CD4-positive, alpha-beta memory T cell (primary cell): Measurements from ENCODE around the gene RET. TPM values are rescaled to one million over a fixed set of nuclear protein-coding genes. Genes with fewer than 3 reads are reported as not detected.

Experiments
- CTCF ChIA-PET: fragments of 350-600 bp; sonication (Branson Sonifier 250); formaldehyde crosslinking; loops from one replicate; lab custom pipeline; 2021; ENCODE audit warnings: inconsistent platforms; ENCODE audit not compliant: partially characterized antibody; lab: Charles Lee
- POLR2A ChIA-PET: fragments of 350-600 bp; sonication (Branson Sonifier 250); formaldehyde crosslinking; loops from one replicate; lab custom pipeline; 2021; ENCODE audit not compliant: partially characterized antibody; lab: Charles Lee
- DNase-seq, 5 donors: peaks; one replicate each; pipeline versions ENCODE4 v3.0.0 to v3.0.0-alpha.2; 2020 to 2022; ENCODE audit warnings: mixed read lengths in 1 of 5
- H3K27ac ChIP-seq: one replicate; pipeline ENCODE4 v1.7.0; 2013; ENCODE audit warnings: low read depth, low read length
- H3K27me3 ChIP-seq: 2 replicates; pipeline ENCODE4 v1.7.0; 2013; ENCODE audit warnings: mild to moderate bottlenecking, low read length, moderate library complexity; ENCODE audit not compliant: insufficient read depth
- H3K36me3 ChIP-seq: 2 replicates; pipeline ENCODE4 v1.7.0; 2013; ENCODE audit warnings: mild to moderate bottlenecking, low read length, moderate library complexity; ENCODE audit not compliant: insufficient read depth
- H3K4me1 ChIP-seq: 2 replicates; pipeline ENCODE4 v1.7.0; 2013; ENCODE audit warnings: mild to moderate bottlenecking, low read length, moderate library complexity; ENCODE audit not compliant: insufficient read depth
- H3K4me3 ChIP-seq, 2 donors: one replicate each; pipeline ENCODE4 v1.7.0; 2013; ENCODE audit warnings: low read length in 2 of 2, mild to moderate bottlenecking in 1 of 2
- H3K9me3 ChIP-seq, 2 donors: one replicate each; pipeline ENCODE4 v1.7.0; 2013; ENCODE audit warnings: low read length in 2 of 2, control low read depth in 1 of 2; ENCODE audit not compliant: control insufficient read depth in 1 of 2
- H3K27ac Mint-ChIP-seq, 7 donors: one replicate each; pipeline ENCODE4 v1.8.0; 2020 to 2021; ENCODE audit warnings: mixed read lengths in 7 of 7, mild to moderate bottlenecking in 6 of 7, inconsistent platforms in 3 of 7, moderate library complexity in 3 of 7
- H3K27me3 Mint-ChIP-seq, 2 donors: one replicate each; pipeline ENCODE4 v1.8.0; 2020 to 2021; ENCODE audit warnings: mixed read lengths in 2 of 2
- H3K36me3 Mint-ChIP-seq, 2 donors: one replicate each; pipeline ENCODE4 v1.8.0; 2020 to 2021; ENCODE audit warnings: mixed read lengths in 2 of 2, inconsistent platforms in 1 of 2, mild to moderate bottlenecking in 1 of 2
- H3K4me1 Mint-ChIP-seq, 4 donors: one replicate each; pipeline ENCODE4 v1.8.0; 2020 to 2021; ENCODE audit warnings: mixed read lengths in 4 of 4, mild to moderate bottlenecking in 1 of 4
- H3K4me3 Mint-ChIP-seq, 8 donors: one replicate each; pipeline ENCODE4 v1.8.0; 2020 to 2021; ENCODE audit warnings: mixed read lengths in 8 of 8, mild to moderate bottlenecking in 7 of 8, moderate library complexity in 6 of 8, inconsistent platforms in 3 of 8
- H3K9me3 Mint-ChIP-seq, 8 donors: one replicate each; pipeline ENCODE4 v1.8.0; 2020 to 2021; ENCODE audit warnings: mixed read lengths in 8 of 8, mild to moderate bottlenecking in 5 of 8, inconsistent platforms in 3 of 8, moderate library complexity in 1 of 8
- intact Hi-C: fragments of 100-400 bp; cut with micrococcal nuclease; formaldehyde crosslinking; loops from one replicate; pipeline ENCODE4 v1.15.1; 2023
- polyA plus RNA-seq, 2 donors: library from polyadenylated mRNA; unstranded; fragments of 300-500 nt; fragmentation: Illumina TruSeq; gene quantifications; one replicate each; pipeline ENCODE4 v1.2.3, GENCODE V29; 2021
- total RNA-seq, 2 experiments: library from RNA; stranded (reverse); gene quantifications; one replicate each; pipeline ENCODE4 v1.2.3, GENCODE V29; 2021

Gene RET
- total and polyA plus RNA-seq, 4 experiments from 2014 or later: not detected

- H3K4me1 ChIP-seq: no peaks in the 10 kb centered on the region
- no peak overlapping the region for H3K27ac ChIP-seq
- no peak for DNase-seq
- Mint-ChIP-seq H3K27ac (no peak overlapping the region), H3K4me1 (no peaks in the 10 kb centered on the region), H3K9me3 (no peaks in the 10 kb centered on the region), H3K36me3 (no peaks in the 10 kb centered on the region), H3K4me3 (no peak overlapping the region), H3K27me3 (peaks cover 1 to 8% of the 10 kb centered on the region in 2 donors)
- CTCF ChIA-PET: no interaction called here
- no peaks in the 10 kb centered on the region for H3K36me3 ChIP-seq
- POLR2A ChIA-PET: no interaction called here
- no peaks in the 10 kb centered on the region for H3K27me3 ChIP-seq
- H3K4me3 ChIP-seq: no peak overlapping the region
- H3K9me3 ChIP-seq: no peaks in the 10 kb centered on the region
- intact Hi-C loops: no loop called here
These were observed 6.5 kb upstream of the RET start for GRCh38 chr10:43070121-43071085.

- H3K4me1 ChIP-seq: no peaks in the 10 kb centered on the region
- Mint-ChIP-seq H3K27me3 (peaks cover 9 to 14% of the 10 kb centered on the region in 2 donors), H3K9me3 (no peaks in the 10 kb centered on the region), H3K4me3 (no peak overlapping the region), H3K36me3 (no peaks in the 10 kb centered on the region), H3K27ac (no peak overlapping the region), H3K4me1 (no peaks in the 10 kb centered on the region)
- ChIA-PET CTCF (no interaction called here), POLR2A (no interaction called here)
- intact Hi-C loops: no loop called here
- H3K9me3 ChIP-seq: no peaks in the 10 kb centered on the region
- no peak overlapping the region for H3K27ac ChIP-seq
- no peak overlapping the region for H3K4me3 ChIP-seq
- no peak for DNase-seq
- no peaks in the 10 kb centered on the region for H3K27me3 ChIP-seq
- no peaks in the 10 kb centered on the region for H3K36me3 ChIP-seq
These were observed 4.8 kb upstream of the RET start for GRCh38 chr10:43071865-43072650.

GRCh38 chr10:43073191-43073590 is 3.7 kb upstream of the RET start:
- H3K36me3 ChIP-seq: no peaks in the 10 kb centered on the region
- no peaks in the 10 kb centered on the region for H3K27me3 ChIP-seq
- CTCF ChIA-PET: no interaction called here
- DNase-seq: no peak
- no peak overlapping the region for H3K27ac ChIP-seq
- H3K4me3 ChIP-seq: no peak overlapping the region
- H3K4me3 Mint-ChIP-seq: no peak overlapping the region
- H3K9me3 ChIP-seq: no peaks in the 10 kb centered on the region
- POLR2A ChIA-PET: no interaction called here
- H3K4me1 Mint-ChIP-seq: peaks cover 0 to 6% (median 5%) of the 10 kb centered on the region in 4 donors
- intact Hi-C loops: no loop called here
- H3K36me3 Mint-ChIP-seq: no peaks in the 10 kb centered on the region
- H3K4me1 ChIP-seq: no peaks in the 10 kb centered on the region
- H3K9me3 Mint-ChIP-seq: no peaks in the 10 kb centered on the region
- peaks cover 14 to 16% of the 10 kb centered on the region in 2 donors for H3K27me3 Mint-ChIP-seq
- H3K27ac Mint-ChIP-seq: no peak overlapping the region

GRCh38 chr10:43073721-43074120 is 3.1 kb upstream of the RET start:
- POLR2A ChIA-PET: no interaction called here

GRCh38 chr10:43074409-43074808 is 2.5 kb upstream of the RET start:
- Histone ChIP-seq H3K4me3 (no peak overlapping the region), H3K36me3 (no peaks in the 10 kb centered on the region), H3K27ac (no peak overlapping the region), H3K27me3 (no peaks in the 10 kb centered on the region), H3K9me3 (no peaks in the 10 kb centered on the region), H3K4me1 (no peaks in the 10 kb centered on the region)
- no peaks in the 10 kb centered on the region for H3K36me3 Mint-ChIP-seq
- ChIA-PET CTCF (interaction anchor here (2.0 kb wide), 1 partner anchor 10 kb away, joined by 4 read pairs; no protein-coding TSS in a partner anchor), POLR2A (no interaction called here)
- no peak overlapping the region for H3K4me3 Mint-ChIP-seq
- H3K27me3 Mint-ChIP-seq: peaks cover 19 to 21% of the 10 kb centered on the region in 2 donors
- no peak overlapping the region for H3K27ac Mint-ChIP-seq
- H3K4me1 Mint-ChIP-seq: peaks cover 0 to 13% (median 6%) of the 10 kb centered on the region in 4 donors
- H3K9me3 Mint-ChIP-seq: no peaks in the 10 kb centered on the region
- intact Hi-C loops: no loop called here
- no peak for DNase-seq

More at GRCh38 chr10:43073721-43074120, 3.1 kb upstream of the RET start:
- no peaks in the 10 kb centered on the region for H3K36me3 Mint-ChIP-seq
- no peak overlapping the region for H3K27ac ChIP-seq
- no peaks in the 10 kb centered on the region for H3K4me1 ChIP-seq
- H3K27me3 Mint-ChIP-seq: peaks cover 16 to 17% of the 10 kb centered on the region in 2 donors
- no peaks in the 10 kb centered on the region for H3K36me3 ChIP-seq
- no peak for DNase-seq
- CTCF ChIA-PET: no interaction called here
- intact Hi-C loops: no loop called here
- H3K9me3 ChIP-seq: no peaks in the 10 kb centered on the region
- H3K27ac Mint-ChIP-seq: no peak overlapping the region
- H3K4me1 Mint-ChIP-seq: peaks cover 0 to 8% (median 6%) of the 10 kb centered on the region in 4 donors
- no peak overlapping the region for H3K4me3 Mint-ChIP-seq
- no peak overlapping the region for H3K4me3 ChIP-seq
- H3K27me3 ChIP-seq: no peaks in the 10 kb centered on the region
- no peaks in the 10 kb centered on the region for H3K9me3 Mint-ChIP-seq

- Mint-ChIP-seq H3K27ac (no peak overlapping the region), H3K4me3 (peak overlapping the region in 2 of 8 donors; percentile 52 to 57), H3K4me1 (peaks cover 0 to 17% (median 6%) of the 10 kb centered on the region in 4 donors), H3K27me3 (peaks cover 19 to 25% of the 10 kb centered on the region in 2 donors), H3K36me3 (no peaks in the 10 kb centered on the region), H3K9me3 (no peaks in the 10 kb centered on the region)
- Histone ChIP-seq H3K4me1 (no peaks in the 10 kb centered on the region), H3K4me3 (no peak overlapping the region), H3K36me3 (no peaks in the 10 kb centered on the region), H3K27me3 (no peaks in the 10 kb centered on the region), H3K9me3 (no peaks in the 10 kb centered on the region), H3K27ac (no peak overlapping the region)
- no peak for DNase-seq
- POLR2A ChIA-PET: no interaction called here
- CTCF ChIA-PET: interaction anchor here (2.0 kb wide), 1 partner anchor 11 kb away, joined by 4 read pairs; no protein-coding TSS in a partner anchor
- intact Hi-C loops: no loop called here
These were observed 1.9 kb upstream of the RET start for GRCh38 chr10:43074827-43075611.
